HG03439 (cell line): ENCODE results near the gene ZNF195.
"Not testable (repeated sequence)": the region's sequence is repeated elsewhere in the genome, so short reads cannot be mapped to it uniquely, and the experiment has no call there.

Experiments
- ATAC-seq: cut with Tn5 transposase; IDR thresholded peaks from one replicate; pipeline ENCODE4 v1.9.1; 2021; ENCODE audit warnings: mild to moderate bottlenecking, moderate library complexity; ENCODE audit not compliant: unreplicated experiment

ZNF195 gene

DNA sequence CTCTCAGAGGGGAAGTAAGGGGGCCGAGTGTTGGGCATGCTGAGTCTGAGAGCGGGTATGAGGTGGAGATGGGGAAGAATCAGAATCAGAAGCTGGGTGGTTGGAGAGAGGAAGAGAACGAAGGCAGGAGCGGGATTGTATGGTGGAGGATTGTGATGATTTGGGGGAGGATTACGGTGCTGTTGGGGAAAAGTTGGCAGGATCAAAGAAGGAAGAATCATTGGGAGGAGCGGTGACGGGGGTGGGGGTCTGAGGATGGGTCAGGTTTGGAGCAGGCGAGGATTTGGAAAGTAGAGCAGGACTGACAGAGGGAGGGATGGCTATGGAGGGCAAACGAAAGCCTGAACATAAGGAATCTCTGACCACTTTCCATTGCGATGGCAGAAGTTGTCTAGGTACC lies 22.1 kb downstream of the ZNF195 start:
- no peak for ATAC-seq

DNA sequence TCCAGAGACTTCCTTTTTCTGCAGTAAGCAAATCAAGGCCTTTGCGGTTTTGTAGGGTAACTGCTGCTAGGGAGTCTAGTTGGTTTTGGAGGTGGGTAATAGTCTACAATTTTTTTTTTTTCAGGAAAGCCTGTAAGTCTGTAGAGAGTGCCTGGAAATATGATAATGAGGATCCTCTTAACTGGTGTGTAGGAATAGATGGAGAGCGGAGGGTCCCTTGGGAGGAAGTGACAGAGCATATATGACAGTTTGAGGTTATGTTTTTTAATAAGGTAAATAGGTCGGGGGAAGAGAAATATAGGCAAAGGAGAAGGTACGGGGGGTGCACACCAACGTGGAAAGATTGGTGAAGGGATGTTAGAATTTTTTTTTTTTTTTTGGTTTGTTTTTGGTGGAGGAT lies 25.9 kb downstream of the ZNF195 start:
- ATAC-seq = no peak

DNA sequence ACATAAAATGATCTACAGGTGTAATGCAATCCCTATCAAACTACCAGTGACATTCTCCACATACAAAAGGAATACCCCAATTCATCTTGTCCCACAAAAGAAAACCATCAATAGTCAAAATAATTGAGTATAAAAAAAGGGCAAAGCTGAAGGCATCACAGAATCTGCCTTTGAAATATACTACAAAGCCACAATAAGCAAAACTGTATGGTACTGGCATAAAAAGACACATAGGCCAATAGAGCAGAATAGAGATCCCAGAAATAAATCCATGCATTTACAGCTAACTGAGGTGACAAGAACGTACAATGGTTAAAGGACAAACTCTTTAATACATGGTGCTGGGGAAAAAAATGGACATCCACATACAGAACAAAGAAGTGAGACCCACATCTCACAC lies 31.8 kb downstream of the ZNF195 start:
- ATAC-seq = no peak

GRCh38 chr11:3346587-3346986 lies 32.4 kb downstream of the ZNF195 start:
- no peak for ATAC-seq

DNA sequence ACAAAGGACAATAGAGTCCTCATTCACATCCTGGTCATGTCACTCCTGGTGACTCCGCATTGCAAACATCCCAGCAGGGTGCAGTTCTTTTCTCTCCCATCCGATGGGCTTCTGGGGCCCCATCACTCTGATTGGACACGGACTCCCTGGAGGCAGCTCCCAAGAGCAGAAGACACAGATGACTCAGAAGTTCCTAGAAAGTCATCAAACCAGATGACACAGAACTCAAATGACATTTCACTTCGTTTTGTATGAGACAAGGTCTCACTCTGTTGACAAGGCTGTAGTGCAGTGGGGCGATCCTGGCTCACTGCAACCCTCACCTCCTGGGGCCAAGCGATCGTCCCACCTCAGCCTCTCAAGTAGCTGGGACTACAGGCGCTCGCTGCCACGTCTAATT lies 33.2 kb downstream of the ZNF195 start:
- ATAC-seq = no peak

- no peak for ATAC-seq
Observed at GRCh38 chr11:3344327-3345174, 34.4 kb downstream of the ZNF195 start.

GRCh38 chr11:3342709-3343108 lies 36.2 kb downstream of the ZNF195 start:
- no peak for ATAC-seq

GRCh38 chr11:3341298-3341697 lies 37.6 kb downstream of the ZNF195 start:
- no peak for ATAC-seq

GRCh38 chr11:3340025-3340424 lies 38.9 kb downstream of the ZNF195 start:
- ATAC-seq = no peak

GRCh38 chr11:3339340-3339624 lies 39.7 kb downstream of the ZNF195 start:
- ATAC-seq = no peak

GRCh38 chr11:3338569-3339339 lies 40.2 kb downstream of the ZNF195 start:
- ATAC-seq = no peak

- ATAC-seq = not testable (repeated sequence)
Observed at GRCh38 chr11:3336420-3336819, 42.5 kb downstream of the ZNF195 start.

DNA sequence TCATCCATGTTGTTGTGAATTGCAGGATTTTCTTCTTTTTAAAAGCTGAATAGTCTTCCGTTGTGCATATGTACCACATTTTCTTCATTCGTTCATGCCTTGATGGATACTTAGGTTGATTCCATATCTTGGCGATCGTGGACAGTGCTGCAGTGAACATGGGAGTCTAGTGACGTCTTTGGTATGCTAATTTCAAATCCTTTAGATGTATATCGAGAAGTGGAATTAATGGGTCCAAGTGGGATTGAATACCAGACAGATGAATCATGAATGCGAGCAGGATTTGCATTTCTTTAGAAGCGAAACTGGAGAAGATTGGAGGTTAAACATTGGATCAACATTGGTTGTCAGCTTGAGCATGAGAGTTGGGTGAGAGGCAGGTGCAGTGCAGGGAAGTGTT lies 45.8 kb downstream of the ZNF195 start:
- ATAC-seq = not testable (repeated sequence)

- not testable (repeated sequence) for ATAC-seq
Observed at GRCh38 chr11:3331078-3331477, 47.9 kb downstream of the ZNF195 start.

DNA sequence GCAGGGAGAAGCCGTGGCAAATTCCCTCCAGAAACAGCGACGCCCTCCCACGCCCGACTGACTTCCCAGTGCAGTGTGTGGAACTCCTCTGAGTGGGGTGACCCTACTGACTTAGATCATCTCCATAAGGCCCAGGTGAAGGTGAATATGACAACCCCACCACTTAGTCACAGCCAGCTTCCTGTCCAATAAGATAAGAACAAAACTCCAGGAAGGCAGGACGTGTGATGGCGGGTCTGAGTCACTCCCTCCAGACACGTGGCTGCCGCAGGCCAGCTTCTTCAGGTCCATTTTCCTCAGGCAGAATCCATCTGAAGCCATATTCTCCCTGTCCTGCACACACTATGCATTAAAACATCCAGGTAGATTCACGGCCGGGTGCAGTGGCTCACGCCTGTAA lies 48.9 kb downstream of the ZNF195 start:
- ATAC-seq = not testable (repeated sequence)

DNA sequence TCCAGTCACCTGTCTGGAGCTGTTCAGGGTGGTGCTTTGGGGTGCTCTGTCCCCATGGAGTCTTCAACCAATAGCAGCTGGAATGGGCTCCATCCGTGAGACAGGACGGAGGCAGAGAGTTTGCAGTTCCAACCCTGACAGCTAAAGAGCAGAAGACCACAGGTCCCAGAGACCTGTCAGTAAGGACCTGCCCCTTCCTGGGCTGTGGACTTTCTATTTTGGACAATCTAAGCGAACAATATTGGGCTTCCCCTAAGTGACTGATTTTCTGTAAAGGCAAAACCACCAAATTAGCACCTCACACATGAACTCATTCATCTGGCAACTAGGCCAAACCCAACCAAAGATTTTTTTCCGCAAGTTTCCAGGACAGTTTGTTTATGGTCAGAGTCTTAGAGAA lies 50.4 kb downstream of the ZNF195 start:
- not testable (repeated sequence) for ATAC-seq

DNA sequence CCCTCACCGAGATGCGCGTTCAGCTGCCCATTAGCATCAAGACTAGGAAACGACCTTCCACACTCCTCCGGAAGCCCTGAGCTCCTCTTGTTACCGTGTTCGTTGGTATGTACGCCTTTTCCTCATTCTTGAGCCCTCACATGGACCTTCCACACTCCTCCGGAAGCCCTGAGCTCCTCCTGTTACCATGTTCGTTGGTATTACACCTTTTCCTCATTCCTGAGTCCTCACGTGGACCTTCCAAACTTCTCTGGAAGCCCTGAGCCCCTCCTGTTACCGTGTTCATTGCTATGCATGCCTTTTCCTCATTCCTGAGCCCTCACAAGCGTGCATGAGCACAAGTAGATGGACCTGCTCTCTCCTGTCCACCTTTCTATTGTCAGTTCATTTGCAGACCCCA lies 52.5 kb downstream of the ZNF195 start:
- ATAC-seq = not testable (repeated sequence)

DNA sequence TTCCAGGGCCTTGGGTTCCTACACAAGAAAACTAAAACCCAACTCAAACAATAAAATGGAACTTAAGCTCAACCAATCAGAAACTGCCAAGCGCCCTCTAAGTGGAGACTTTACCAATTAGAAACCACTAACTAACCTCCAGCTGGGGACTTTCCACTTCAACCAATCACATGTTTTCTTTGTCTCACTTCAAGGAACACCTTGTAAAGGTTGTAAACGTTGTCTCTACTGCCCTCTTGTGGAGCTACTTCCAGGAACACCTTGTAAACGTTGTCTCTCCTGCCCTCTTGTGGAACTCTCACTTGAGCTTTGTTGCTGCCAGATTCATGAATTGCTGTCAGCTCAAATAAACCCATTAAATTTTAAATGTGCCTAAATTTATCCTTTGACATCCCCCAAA lies 54.2 kb downstream of the ZNF195 start:
- ATAC-seq = not testable (repeated sequence)
